Measurements from ENCODE around the gene GAS7.

Gene GAS7

DNA sequence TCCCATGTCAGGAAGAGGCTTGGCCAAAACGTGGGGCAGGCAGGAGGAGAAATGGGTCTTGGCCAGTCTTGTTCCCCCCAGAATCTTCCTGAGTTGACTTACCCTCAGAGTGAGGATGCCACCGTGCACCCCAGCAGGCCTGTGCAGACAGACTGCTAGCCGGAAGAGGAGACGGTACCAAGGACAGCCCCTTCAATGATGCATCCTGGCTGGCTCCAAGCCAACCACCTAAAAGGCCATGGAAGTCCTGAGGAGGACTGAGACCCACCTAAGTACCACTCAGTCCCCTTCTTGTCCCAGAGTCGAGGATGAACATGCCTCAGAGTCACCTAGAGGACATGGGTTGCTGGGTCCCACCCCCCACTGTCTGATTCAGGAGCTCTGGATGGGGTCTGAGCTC is 246.6 kb downstream of the GAS7 start:
- no peak for ATAC-seq
- TF ChIP-seq ZFP3 (CRISPR knock-in tag; IDR thresholded peaks at IDR 0.05) (no peak), ZNF565 (CRISPR knock-in tag; conservative IDR thresholded peaks at IDR 0.05; ENCODE audit: low read depth) (no peak), GLIS3 (CRISPR knock-in tag; IDR thresholded peaks at IDR 0.05) (no peak), ZC3H10 (CRISPR knock-in tag; IDR thresholded peaks at IDR 0.05) (no peak), SNAI2 (CRISPR knock-in tag; IDR thresholded peaks at IDR 0.05) (no peak), RARB (CRISPR knock-in tag; IDR thresholded peaks at IDR 0.05) (no peak), TOX (CRISPR knock-in tag; IDR thresholded peaks at IDR 0.05; ENCODE audit: borderline replicate concordance) (no peak), CSDC2 (CRISPR knock-in tag; IDR thresholded peaks at IDR 0.05) (no peak), ZNF8 (CRISPR knock-in tag; IDR thresholded peaks at IDR 0.05) (no peak), ARNTL (CRISPR knock-in tag; IDR thresholded peaks at IDR 0.05; ENCODE audit: borderline replicate concordance, low read depth) (no peak)
- TF ChIP-seq, protein P1, sequence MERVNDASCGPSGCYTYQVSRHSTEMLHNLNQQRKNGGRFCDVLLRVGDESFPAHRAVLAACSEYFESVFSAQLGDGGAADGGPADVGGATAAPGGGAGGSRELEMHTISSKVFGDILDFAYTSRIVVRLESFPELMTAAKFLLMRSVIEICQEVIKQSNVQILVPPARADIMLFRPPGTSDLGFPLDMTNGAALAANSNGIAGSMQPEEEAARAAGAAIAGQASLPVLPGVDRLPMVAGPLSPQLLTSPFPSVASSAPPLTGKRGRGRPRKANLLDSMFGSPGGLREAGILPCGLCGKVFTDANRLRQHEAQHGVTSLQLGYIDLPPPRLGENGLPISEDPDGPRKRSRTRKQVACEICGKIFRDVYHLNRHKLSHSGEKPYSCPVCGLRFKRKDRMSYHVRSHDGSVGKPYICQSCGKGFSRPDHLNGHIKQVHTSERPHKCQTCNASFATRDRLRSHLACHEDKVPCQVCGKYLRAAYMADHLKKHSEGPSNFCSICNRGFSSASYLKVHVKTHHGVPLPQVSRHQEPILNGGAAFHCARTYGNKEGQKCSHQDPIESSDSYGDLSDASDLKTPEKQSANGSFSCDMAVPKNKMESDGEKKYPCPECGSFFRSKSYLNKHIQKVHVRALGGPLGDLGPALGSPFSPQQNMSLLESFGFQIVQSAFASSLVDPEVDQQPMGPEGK (CRISPR knock-in tag; IDR thresholded peaks at IDR 0.05; ENCODE audit: borderline replicate concordance): no peak
- TF ChIP-seq, protein P2, sequence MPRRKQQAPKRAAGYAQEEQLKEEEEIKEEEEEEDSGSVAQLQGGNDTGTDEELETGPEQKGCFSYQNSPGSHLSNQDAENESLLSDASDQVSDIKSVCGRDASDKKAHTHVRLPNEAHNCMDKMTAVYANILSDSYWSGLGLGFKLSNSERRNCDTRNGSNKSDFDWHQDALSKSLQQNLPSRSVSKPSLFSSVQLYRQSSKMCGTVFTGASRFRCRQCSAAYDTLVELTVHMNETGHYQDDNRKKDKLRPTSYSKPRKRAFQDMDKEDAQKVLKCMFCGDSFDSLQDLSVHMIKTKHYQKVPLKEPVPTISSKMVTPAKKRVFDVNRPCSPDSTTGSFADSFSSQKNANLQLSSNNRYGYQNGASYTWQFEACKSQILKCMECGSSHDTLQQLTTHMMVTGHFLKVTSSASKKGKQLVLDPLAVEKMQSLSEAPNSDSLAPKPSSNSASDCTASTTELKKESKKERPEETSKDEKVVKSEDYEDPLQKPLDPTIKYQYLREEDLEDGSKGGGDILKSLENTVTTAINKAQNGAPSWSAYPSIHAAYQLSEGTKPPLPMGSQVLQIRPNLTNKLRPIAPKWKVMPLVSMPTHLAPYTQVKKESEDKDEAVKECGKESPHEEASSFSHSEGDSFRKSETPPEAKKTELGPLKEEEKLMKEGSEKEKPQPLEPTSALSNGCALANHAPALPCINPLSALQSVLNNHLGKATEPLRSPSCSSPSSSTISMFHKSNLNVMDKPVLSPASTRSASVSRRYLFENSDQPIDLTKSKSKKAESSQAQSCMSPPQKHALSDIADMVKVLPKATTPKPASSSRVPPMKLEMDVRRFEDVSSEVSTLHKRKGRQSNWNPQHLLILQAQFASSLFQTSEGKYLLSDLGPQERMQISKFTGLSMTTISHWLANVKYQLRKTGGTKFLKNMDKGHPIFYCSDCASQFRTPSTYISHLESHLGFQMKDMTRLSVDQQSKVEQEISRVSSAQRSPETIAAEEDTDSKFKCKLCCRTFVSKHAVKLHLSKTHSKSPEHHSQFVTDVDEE (CRISPR knock-in tag; IDR thresholded peaks at IDR 0.05): no peak
- TF ChIP-seq, protein P3, sequence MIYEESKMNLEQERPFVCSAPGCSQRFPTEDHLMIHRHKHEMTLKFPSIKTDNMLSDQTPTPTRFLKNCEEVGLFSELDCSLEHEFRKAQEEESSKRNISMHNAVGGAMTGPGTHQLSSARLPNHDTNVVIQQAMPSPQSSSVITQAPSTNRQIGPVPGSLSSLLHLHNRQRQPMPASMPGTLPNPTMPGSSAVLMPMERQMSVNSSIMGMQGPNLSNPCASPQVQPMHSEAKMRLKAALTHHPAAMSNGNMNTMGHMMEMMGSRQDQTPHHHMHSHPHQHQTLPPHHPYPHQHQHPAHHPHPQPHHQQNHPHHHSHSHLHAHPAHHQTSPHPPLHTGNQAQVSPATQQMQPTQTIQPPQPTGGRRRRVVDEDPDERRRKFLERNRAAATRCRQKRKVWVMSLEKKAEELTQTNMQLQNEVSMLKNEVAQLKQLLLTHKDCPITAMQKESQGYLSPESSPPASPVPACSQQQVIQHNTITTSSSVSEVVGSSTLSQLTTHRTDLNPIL (CRISPR knock-in tag; IDR thresholded peaks at IDR 0.05; ENCODE audit: low read depth): no peak
- TF ChIP-seq, protein P4, sequence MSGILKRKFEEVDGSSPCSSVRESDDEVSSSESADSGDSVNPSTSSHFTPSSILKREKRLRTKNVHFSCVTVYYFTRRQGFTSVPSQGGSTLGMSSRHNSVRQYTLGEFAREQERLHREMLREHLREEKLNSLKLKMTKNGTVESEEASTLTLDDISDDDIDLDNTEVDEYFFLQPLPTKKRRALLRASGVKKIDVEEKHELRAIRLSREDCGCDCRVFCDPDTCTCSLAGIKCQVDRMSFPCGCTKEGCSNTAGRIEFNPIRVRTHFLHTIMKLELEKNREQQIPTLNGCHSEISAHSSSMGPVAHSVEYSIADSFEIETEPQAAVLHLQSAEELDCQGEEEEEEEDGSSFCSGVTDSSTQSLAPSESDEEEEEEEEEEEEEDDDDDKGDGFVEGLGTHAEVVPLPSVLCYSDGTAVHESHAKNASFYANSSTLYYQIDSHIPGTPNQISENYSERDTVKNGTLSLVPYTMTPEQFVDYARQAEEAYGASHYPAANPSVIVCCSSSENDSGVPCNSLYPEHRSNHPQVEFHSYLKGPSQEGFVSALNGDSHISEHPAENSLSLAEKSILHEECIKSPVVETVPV (CRISPR knock-in tag; IDR thresholded peaks at IDR 0.05): no peak

DNA sequence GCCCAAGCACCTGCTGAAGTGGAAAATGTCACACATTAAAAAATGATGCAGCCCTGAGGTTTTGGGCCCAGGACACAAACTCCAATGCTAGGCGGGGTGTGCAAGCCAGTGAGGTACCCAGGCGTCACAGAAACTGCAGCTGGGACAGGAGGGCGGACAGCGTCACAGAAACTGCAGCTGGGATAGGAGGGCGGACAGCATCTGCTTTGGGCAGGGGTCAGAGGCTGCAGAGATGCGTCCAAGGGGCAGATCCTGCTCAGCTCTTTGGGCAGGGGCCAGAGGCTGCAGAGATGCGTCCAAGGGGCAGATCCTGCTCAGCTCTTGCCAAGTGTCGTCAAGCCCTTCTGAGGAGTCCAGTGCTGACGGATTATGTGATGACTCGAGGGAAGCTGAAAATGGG is 249.5 kb downstream of the GAS7 start:
- TF ChIP-seq, protein P1 (CRISPR knock-in tag; IDR thresholded peaks at IDR 0.05; ENCODE audit: borderline replicate concordance): no peak
- no peak for TF ChIP-seq CSDC2 (CRISPR knock-in tag; IDR thresholded peaks at IDR 0.05)
- TF ChIP-seq RARB (CRISPR knock-in tag; IDR thresholded peaks at IDR 0.05): no peak
- TF ChIP-seq, protein P5, sequence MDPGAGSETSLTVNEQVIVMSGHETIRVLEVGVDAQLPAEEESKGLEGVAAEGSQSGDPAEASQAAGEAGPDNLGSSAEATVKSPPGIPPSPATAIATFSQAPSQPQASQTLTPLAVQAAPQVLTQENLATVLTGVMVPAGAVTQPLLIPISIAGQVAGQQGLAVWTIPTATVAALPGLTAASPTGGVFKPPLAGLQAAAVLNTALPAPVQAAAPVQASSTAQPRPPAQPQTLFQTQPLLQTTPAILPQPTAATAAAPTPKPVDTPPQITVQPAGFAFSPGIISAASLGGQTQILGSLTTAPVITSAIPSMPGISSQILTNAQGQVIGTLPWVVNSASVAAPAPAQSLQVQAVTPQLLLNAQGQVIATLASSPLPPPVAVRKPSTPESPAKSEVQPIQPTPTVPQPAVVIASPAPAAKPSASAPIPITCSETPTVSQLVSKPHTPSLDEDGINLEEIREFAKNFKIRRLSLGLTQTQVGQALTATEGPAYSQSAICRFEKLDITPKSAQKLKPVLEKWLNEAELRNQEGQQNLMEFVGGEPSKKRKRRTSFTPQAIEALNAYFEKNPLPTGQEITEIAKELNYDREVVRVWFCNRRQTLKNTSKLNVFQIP (CRISPR knock-in tag; IDR thresholded peaks at IDR 0.05; ENCODE audit: borderline replicate concordance, low read depth): no peak
- no peak for ATAC-seq

DNA sequence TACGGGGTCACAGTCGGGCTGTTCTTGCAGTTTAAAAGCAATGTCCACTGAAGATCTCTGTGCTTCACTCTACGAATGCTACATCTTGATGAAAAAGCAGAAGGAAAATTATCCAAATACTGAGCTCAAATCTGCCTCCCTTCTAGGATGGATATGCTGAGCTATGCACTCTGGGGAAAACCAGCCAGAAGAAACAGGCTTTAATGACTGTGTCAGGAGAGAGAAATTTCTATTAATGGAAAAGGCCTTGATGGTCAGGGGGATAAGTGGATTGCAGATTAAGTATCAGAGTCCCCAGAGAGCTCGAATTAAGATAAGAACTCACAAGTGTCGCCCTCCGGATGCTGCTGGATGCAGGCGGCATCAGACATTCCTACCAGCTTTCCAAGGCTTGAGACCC is 253.7 kb downstream of the GAS7 start:
- no peak for ATAC-seq
- TF ChIP-seq, protein P3 (CRISPR knock-in tag; IDR thresholded peaks at IDR 0.05; ENCODE audit: low read depth): no peak
